GM12873 (cell line): ENCODE data around the gene SP110.

Experiments
- CTCF ChIP-seq: IDR thresholded peaks from 2 replicates; pipeline ENCODE4 v1.5.1; 2012; ENCODE audit warnings: low read depth, mild to moderate bottlenecking, moderate library complexity, low read length, control low read depth; ENCODE audit not compliant: insufficient read depth; ENCODE audit errors: missing control alignments

Gene SP110

GRCh38 chr2:230221493-230221892, 1.7 kb upstream of the SP110 start:
- TF ChIP-seq CTCF = no peak

GRCh38 chr2:230220347-230220969, 674 bp upstream of the SP110 start:
- no peak for TF ChIP-seq CTCF

- no peak for TF ChIP-seq CTCF
Observed at GRCh38 chr2:230218421-230218820, 1.4 kb downstream of the SP110 start.

GRCh38 chr2:230217424-230217823, 2.4 kb downstream of the SP110 start:
- no peak for TF ChIP-seq CTCF

- TF ChIP-seq CTCF = no peak
Observed at GRCh38 chr2:230216489-230216888, 3.3 kb downstream of the SP110 start.

- TF ChIP-seq CTCF = no peak
Observed at GRCh38 chr2:230209422-230210051, 10.2 kb downstream of the SP110 start.

GRCh38 chr2:230208576-230208975, 11.2 kb downstream of the SP110 start:
- no peak for TF ChIP-seq CTCF
